COLO668 (cell line): ENCODE results near the gene CYP26B1.

Experiments used
- DNase-seq: peaks from one replicate; lab custom pipeline; 2025; ENCODE audit not compliant: unreplicated experiment; lab: John Stamatoyannopoulos, UW

Gene CYP26B1

GRCh38 chr2:72131916-72132841 lies 15.5 kb downstream of the CYP26B1 start:
- DNase-seq: no peak

- no peak for DNase-seq
Observed at GRCh38 chr2:72131371-72131891, 16.2 kb downstream of the CYP26B1 start.

- no peak for DNase-seq
Observed at GRCh38 chr2:72130659-72131360, 16.9 kb downstream of the CYP26B1 start.

GRCh38 chr2:72129681-72130340 lies 17.9 kb downstream of the CYP26B1 start:
- DNase-seq: no peak

GRCh38 chr2:72128843-72129227 lies 18.8 kb downstream of the CYP26B1 start:
- DNase-seq: no peak

- DNase-seq: no peak
Observed at GRCh38 chr2:72128059-72128842, 19.4 kb downstream of the CYP26B1 start.

GRCh38 chr2:72127401-72128058 lies 20.1 kb downstream of the CYP26B1 start:
- no peak for DNase-seq

GRCh38 chr2:72126186-72127100 lies 21.2 kb downstream of the CYP26B1 start:
- no peak for DNase-seq

GRCh38 chr2:72124376-72124775 lies 23.3 kb downstream of the CYP26B1 start:
- DNase-seq: no peak

GRCh38 chr2:72121153-72121552 lies 26.5 kb downstream of the CYP26B1 start:
- DNase-seq: no peak

- DNase-seq: no peak
Observed at GRCh38 chr2:72118951-72119350, 28.7 kb downstream of the CYP26B1 start.

GRCh38 chr2:72118386-72118785 lies 29.3 kb downstream of the CYP26B1 start:
- DNase-seq: no peak

GRCh38 chr2:72117718-72118117 lies 29.9 kb downstream of the CYP26B1 start:
- DNase-seq: no peak

GRCh38 chr2:72117029-72117428 lies 30.6 kb downstream of the CYP26B1 start:
- DNase-seq: no peak

GRCh38 chr2:72116081-72116533 lies 31.6 kb downstream of the CYP26B1 start:
- no peak for DNase-seq

GRCh38 chr2:72115110-72116080 lies 32.3 kb downstream of the CYP26B1 start:
- DNase-seq: no peak

- DNase-seq: no peak
Observed at GRCh38 chr2:72114693-72115051, 33.0 kb downstream of the CYP26B1 start.
